ENCODE measurements around the gene GAN.
A peak's percentile ranks its signal among the peaks of the same experiment; 100 is the strongest.
"Not testable (repeated sequence)": the region's sequence is repeated elsewhere in the genome, so short reads cannot be mapped to it uniquely, and the experiment has no call there.

GAN gene

DNA sequence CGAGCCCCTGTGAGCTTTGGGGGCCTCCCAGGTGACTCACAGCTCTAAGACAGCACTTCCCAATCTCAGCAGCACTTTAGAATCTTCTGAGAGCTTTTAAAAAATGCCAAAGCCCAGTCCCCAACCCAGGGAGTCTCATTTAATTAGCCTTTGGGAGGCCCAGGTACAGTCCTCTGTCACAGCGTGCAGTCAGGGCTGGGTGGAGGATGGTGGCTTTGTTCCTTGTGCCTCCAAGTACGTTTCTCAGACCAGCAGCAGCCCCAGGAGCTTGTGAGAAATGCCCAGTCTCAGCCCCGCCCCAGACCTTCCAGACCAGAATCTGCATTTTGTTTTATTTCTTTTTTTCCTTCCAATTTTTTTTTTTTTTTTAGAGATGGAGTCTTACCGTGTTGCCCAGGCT is 102.4 kb downstream of the GAN start:
- H3K9ac ChIP-seq (ENCODE audit: low read length in 5 of 5): no peak overlapping the region
- no peak overlapping the region for H3K4me3 ChIP-seq (ENCODE audit: low read depth in 1 of 5, low read length in 5 of 5)
- peaks cover 0 to 6% (median 4%) of the 10 kb centered on the region in 5 donors for H3K27me3 ChIP-seq (ENCODE audit: control insufficient read depth in 5 of 5, insufficient read depth in 4 of 5, low read length in 5 of 5)
- no peaks in the 10 kb centered on the region for H3K36me3 ChIP-seq (ENCODE audit: control insufficient read depth in 5 of 5, insufficient read depth in 5 of 5, low read length in 5 of 5)
- H3K9me3 ChIP-seq (ENCODE audit: control insufficient read depth in 5 of 5, low read length in 5 of 5): no peaks in the 10 kb centered on the region
- peaks cover 0 to 3% (median 0%) of the 10 kb centered on the region in 5 donors for H3K4me1 ChIP-seq (ENCODE audit: control insufficient read depth in 5 of 5, insufficient read depth in 5 of 5, low read length in 5 of 5)
- no peak overlapping the region for H3K27ac ChIP-seq (ENCODE audit: low read depth, low read length)

GRCh38 chr16:81419806-81420205 is 105.0 kb downstream of the GAN start:
- Histone ChIP-seq H3K36me3 (ENCODE audit: control insufficient read depth in 5 of 5, insufficient read depth in 5 of 5, low read length in 5 of 5) (no peaks in the 10 kb centered on the region), H3K9me3 (ENCODE audit: control insufficient read depth in 5 of 5, low read length in 5 of 5) (no peaks in the 10 kb centered on the region), H3K4me1 (ENCODE audit: control insufficient read depth in 5 of 5, insufficient read depth in 5 of 5, low read length in 5 of 5) (peaks cover 0 to 3% (median 0%) of the 10 kb centered on the region in 5 donors), H3K27me3 (ENCODE audit: control insufficient read depth in 5 of 5, insufficient read depth in 4 of 5, low read length in 5 of 5) (peaks cover 0 to 6% (median 2%) of the 10 kb centered on the region in 5 donors), H3K27ac (ENCODE audit: low read depth, low read length) (no peak overlapping the region), H3K9ac (ENCODE audit: low read length in 5 of 5) (no peak overlapping the region), H3K4me3 (ENCODE audit: low read depth in 1 of 5, low read length in 5 of 5) (no peak overlapping the region)

DNA sequence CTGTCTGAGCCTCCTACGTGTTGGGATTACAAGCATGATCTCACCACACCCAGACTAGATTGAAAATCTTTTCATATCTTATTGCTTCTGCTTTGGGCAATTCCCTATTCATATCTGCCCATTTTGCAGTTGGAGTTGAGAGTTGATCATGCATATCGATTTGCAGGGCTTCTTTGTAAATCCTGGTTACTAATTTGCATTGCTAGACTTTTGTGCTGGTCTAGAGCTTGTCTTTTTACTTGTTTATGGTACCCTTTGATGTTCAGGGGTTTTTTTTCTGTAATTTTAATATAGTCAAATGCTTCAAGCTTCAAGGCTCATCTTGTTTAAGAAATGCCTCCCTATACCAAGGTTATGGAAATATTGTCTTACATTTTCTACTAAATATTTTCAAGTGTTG is 106.4 kb downstream of the GAN start:
- H3K36me3 ChIP-seq (ENCODE audit: control insufficient read depth in 5 of 5, insufficient read depth in 5 of 5, low read length in 5 of 5): no peaks in the 10 kb centered on the region
- peaks cover 0 to 3% (median 0%) of the 10 kb centered on the region in 5 donors for H3K4me1 ChIP-seq (ENCODE audit: control insufficient read depth in 5 of 5, insufficient read depth in 5 of 5, low read length in 5 of 5)
- no peaks in the 10 kb centered on the region for H3K9me3 ChIP-seq (ENCODE audit: control insufficient read depth in 5 of 5, low read length in 5 of 5)
- no peak overlapping the region for H3K9ac ChIP-seq (ENCODE audit: low read length in 5 of 5)
- H3K27me3 ChIP-seq (ENCODE audit: control insufficient read depth in 5 of 5, insufficient read depth in 4 of 5, low read length in 5 of 5): peaks cover 0 to 3% (median 0%) of the 10 kb centered on the region in 5 donors
- H3K4me3 ChIP-seq (ENCODE audit: low read depth in 1 of 5, low read length in 5 of 5): no peak overlapping the region
- no peak overlapping the region for H3K27ac ChIP-seq (ENCODE audit: low read depth, low read length)

GRCh38 chr16:81421536-81421935 is 106.8 kb downstream of the GAN start:
- Histone ChIP-seq H3K9ac (ENCODE audit: low read length in 5 of 5) (no peak overlapping the region), H3K4me3 (ENCODE audit: low read depth in 1 of 5, low read length in 5 of 5) (no peak overlapping the region), H3K27me3 (ENCODE audit: control insufficient read depth in 5 of 5, insufficient read depth in 4 of 5, low read length in 5 of 5) (peaks cover 0 to 3% (median 0%) of the 10 kb centered on the region in 5 donors), H3K27ac (ENCODE audit: low read depth, low read length) (no peak overlapping the region), H3K4me1 (ENCODE audit: control insufficient read depth in 5 of 5, insufficient read depth in 5 of 5, low read length in 5 of 5) (peaks cover 0 to 3% (median 0%) of the 10 kb centered on the region in 5 donors), H3K9me3 (ENCODE audit: control insufficient read depth in 5 of 5, low read length in 5 of 5) (no peaks in the 10 kb centered on the region), H3K36me3 (ENCODE audit: control insufficient read depth in 5 of 5, insufficient read depth in 5 of 5, low read length in 5 of 5) (no peaks in the 10 kb centered on the region)

- H3K27ac ChIP-seq (ENCODE audit: low read depth, low read length); H3K9ac ChIP-seq (ENCODE audit: low read length in 5 of 5); H3K9me3 ChIP-seq (ENCODE audit: control insufficient read depth in 5 of 5, low read length in 5 of 5); H3K27me3 ChIP-seq (ENCODE audit: control insufficient read depth in 5 of 5, insufficient read depth in 4 of 5, low read length in 5 of 5); H3K36me3 ChIP-seq (ENCODE audit: control insufficient read depth in 5 of 5, insufficient read depth in 5 of 5, low read length in 5 of 5); H3K4me3 ChIP-seq (ENCODE audit: low read depth in 1 of 5, low read length in 5 of 5); H3K4me1 ChIP-seq (ENCODE audit: control insufficient read depth in 5 of 5, insufficient read depth in 5 of 5, low read length in 5 of 5): not testable (repeated sequence)
Measured at GRCh38 chr16:81422153-81422552, 107.4 kb downstream of the GAN start.

DNA sequence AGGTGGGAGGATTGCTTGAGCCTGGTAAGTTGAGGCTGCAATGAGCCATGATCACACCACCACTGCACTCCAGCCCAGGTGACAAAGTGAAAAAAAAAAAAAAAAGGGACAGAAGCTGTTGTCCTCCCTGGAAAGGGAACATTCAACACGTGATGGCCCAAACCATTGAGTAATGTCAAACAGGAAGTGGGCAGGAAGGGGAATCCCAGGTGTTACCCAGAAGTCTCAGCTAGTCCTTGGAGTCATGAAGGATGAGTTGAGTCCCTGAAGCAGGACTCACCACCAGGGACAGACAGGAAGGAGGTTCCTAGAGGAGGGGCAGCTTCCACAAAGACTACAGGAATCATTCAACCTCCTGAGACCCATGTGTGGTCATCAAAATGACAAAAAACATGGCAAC is 110.0 kb downstream of the GAN start:
- Histone ChIP-seq H3K4me3 (ENCODE audit: low read depth in 1 of 5, low read length in 5 of 5) (no peak overlapping the region), H3K27me3 (ENCODE audit: control insufficient read depth in 5 of 5, insufficient read depth in 4 of 5, low read length in 5 of 5) (no peaks in the 10 kb centered on the region), H3K27ac (ENCODE audit: low read depth, low read length) (no peak overlapping the region), H3K36me3 (ENCODE audit: control insufficient read depth in 5 of 5, insufficient read depth in 5 of 5, low read length in 5 of 5) (no peaks in the 10 kb centered on the region), H3K9me3 (ENCODE audit: control insufficient read depth in 5 of 5, low read length in 5 of 5) (no peaks in the 10 kb centered on the region), H3K4me1 (ENCODE audit: control insufficient read depth in 5 of 5, insufficient read depth in 5 of 5, low read length in 5 of 5) (peaks cover 1 to 12% (median 9%) of the 10 kb centered on the region in 5 donors), H3K9ac (ENCODE audit: low read length in 5 of 5) (no peak overlapping the region)

GRCh38 chr16:81427219-81427618 is 112.5 kb downstream of the GAN start:
- Histone ChIP-seq H3K4me1 (ENCODE audit: control insufficient read depth in 5 of 5, insufficient read depth in 5 of 5, low read length in 5 of 5) (peaks cover 6 to 26% (median 21%) of the 10 kb centered on the region in 5 donors), H3K27me3 (ENCODE audit: control insufficient read depth in 5 of 5, insufficient read depth in 4 of 5, low read length in 5 of 5) (no peaks in the 10 kb centered on the region), H3K9me3 (ENCODE audit: control insufficient read depth in 5 of 5, low read length in 5 of 5) (no peaks in the 10 kb centered on the region), H3K36me3 (ENCODE audit: control insufficient read depth in 5 of 5, insufficient read depth in 5 of 5, low read length in 5 of 5) (no peaks in the 10 kb centered on the region), H3K27ac (ENCODE audit: low read depth, low read length) (no peak overlapping the region), H3K9ac (ENCODE audit: low read length in 5 of 5) (no peak overlapping the region), H3K4me3 (ENCODE audit: low read depth in 1 of 5, low read length in 5 of 5) (no peak overlapping the region)

DNA sequence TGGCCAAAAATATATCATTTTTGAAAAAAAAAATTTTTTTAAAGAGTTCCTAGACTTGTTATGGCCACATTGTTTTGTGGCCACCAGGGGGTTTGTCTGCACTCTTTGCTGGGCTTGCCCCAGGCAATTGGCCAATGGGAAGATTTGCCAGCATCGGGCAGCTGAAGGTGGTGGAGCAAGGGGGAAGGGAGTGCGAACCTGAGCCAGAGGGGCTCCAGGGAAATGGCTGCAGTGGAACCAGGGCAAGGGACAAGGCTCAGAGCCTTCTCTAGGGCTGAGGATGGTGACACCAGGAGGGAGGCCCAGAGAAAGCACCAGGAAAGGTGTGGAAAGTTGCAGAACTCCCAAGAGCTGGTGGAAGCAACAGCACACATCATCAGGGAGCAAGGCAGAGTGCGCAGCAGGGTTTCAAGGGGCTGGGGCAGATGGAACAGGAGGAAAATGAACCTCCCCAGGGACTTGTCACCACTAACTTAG is 114.3 kb downstream of the GAN start:
- Histone ChIP-seq H3K9ac (ENCODE audit: low read length in 5 of 5) (no peak overlapping the region), H3K4me1 (ENCODE audit: control insufficient read depth in 5 of 5, insufficient read depth in 5 of 5, low read length in 5 of 5) (peaks cover 6 to 29% (median 23%) of the 10 kb centered on the region in 5 donors), H3K9me3 (ENCODE audit: control insufficient read depth in 5 of 5, low read length in 5 of 5) (no peaks in the 10 kb centered on the region), H3K27ac (ENCODE audit: low read depth, low read length) (no peak overlapping the region), H3K4me3 (ENCODE audit: low read depth in 1 of 5, low read length in 5 of 5) (peak overlapping the region in 1 of 5 donors; percentile 44), H3K36me3 (ENCODE audit: control insufficient read depth in 5 of 5, insufficient read depth in 5 of 5, low read length in 5 of 5) (no peaks in the 10 kb centered on the region), H3K27me3 (ENCODE audit: control insufficient read depth in 5 of 5, insufficient read depth in 4 of 5, low read length in 5 of 5) (no peaks in the 10 kb centered on the region)

DNA sequence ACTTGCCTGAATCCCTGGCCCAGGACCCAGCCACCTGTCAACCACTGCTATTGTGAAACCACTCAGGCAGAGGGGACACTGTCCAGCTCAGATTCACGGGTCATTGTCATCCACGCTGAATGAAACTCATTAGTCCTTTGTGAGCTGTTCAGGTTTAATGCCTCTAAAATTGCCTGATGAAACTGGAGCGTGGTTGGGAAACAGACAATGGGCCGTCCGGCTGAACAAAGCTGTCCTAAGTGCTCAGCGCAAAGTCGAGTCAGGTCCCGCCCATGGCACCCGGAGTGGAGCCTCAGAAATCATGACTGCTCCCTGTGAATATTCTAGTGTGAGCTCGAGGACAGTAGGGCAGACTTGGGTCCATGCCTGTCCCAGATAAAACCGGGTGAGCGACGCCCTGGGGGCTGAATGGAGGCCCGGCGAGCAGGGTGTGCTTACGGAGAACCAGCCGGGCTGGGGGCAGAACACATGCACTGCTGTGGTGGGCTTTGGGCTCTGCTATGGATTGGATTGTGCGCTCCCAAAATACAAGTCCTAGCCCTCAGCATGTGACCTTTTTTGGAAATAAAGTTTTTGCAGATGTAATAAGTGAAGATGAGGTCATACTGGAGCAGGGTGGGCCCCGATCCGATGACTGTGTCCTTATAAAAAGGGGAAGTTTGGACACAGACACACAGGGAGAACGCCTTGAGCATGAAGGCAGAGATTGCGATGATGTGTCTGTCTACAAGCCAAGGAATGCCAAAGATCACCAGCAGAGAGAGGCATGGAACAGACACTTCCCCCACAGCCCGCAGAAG is 117.0 kb downstream of the GAN start:
- Histone ChIP-seq H3K9me3 (ENCODE audit: control insufficient read depth in 5 of 5, low read length in 5 of 5) (no peaks in the 10 kb centered on the region), H3K4me3 (ENCODE audit: low read depth in 1 of 5, low read length in 5 of 5) (peak overlapping the region in 1 of 5 donors; percentile 7), H3K36me3 (ENCODE audit: control insufficient read depth in 5 of 5, insufficient read depth in 5 of 5, low read length in 5 of 5) (no peaks in the 10 kb centered on the region), H3K9ac (ENCODE audit: low read length in 5 of 5) (peak overlapping the region in 4 of 5 donors; percentile 39 to 49 (median 48)), H3K27me3 (ENCODE audit: control insufficient read depth in 5 of 5, insufficient read depth in 4 of 5, low read length in 5 of 5) (no peaks in the 10 kb centered on the region), H3K4me1 (ENCODE audit: control insufficient read depth in 5 of 5, insufficient read depth in 5 of 5, low read length in 5 of 5) (peaks cover 6 to 34% (median 23%) of the 10 kb centered on the region in 5 donors), H3K27ac (ENCODE audit: low read depth, low read length) (peak overlapping the region; percentile 93)

- Histone ChIP-seq H3K9me3 (ENCODE audit: control insufficient read depth in 5 of 5, low read length in 5 of 5) (no peaks in the 10 kb centered on the region), H3K4me1 (ENCODE audit: control insufficient read depth in 5 of 5, insufficient read depth in 5 of 5, low read length in 5 of 5) (peaks cover 6 to 34% (median 23%) of the 10 kb centered on the region in 5 donors), H3K27me3 (ENCODE audit: control insufficient read depth in 5 of 5, insufficient read depth in 4 of 5, low read length in 5 of 5) (no peaks in the 10 kb centered on the region), H3K27ac (ENCODE audit: low read depth, low read length) (peak overlapping the region; percentile 93), H3K9ac (ENCODE audit: low read length in 5 of 5) (no peak overlapping the region), H3K4me3 (ENCODE audit: low read depth in 1 of 5, low read length in 5 of 5) (no peak overlapping the region), H3K36me3 (ENCODE audit: control insufficient read depth in 5 of 5, insufficient read depth in 5 of 5, low read length in 5 of 5) (no peaks in the 10 kb centered on the region)
Measured at GRCh38 chr16:81432937-81433557, 118.3 kb downstream of the GAN start.

Data from subcutaneous abdominal adipose tissue (tissue), 5 donors.